ENCODE results near the gene CCDC106.

The CCDC106 gene

GRCh38 chr19:55661826-55662225 lies 13.8 kb downstream of the CCDC106 start:
- no peak overlapping the region for H3K4me3 ChIP-seq (ENCODE audit: low read length)
- TF ChIP-seq CTCF (IDR thresholded peaks at IDR 0.05; ENCODE audit: insufficient read depth, low read depth, low read length, missing control alignments), result no peak
- no peak for DNase-seq (ENCODE audit: low read depth)

GRCh38 chr19:55663846-55664536 lies 16.0 kb downstream of the CCDC106 start:
- no peak for DNase-seq (ENCODE audit: low read depth)
- no peak for TF ChIP-seq CTCF (IDR thresholded peaks at IDR 0.05; ENCODE audit: insufficient read depth, low read depth, low read length, missing control alignments)
- no peak overlapping the region for H3K4me3 ChIP-seq (ENCODE audit: low read length)

GRCh38 chr19:55666343-55667005 lies 18.5 kb downstream of the CCDC106 start:
- DNase-seq (ENCODE audit: low read depth), result no peak
- no peak overlapping the region for H3K4me3 ChIP-seq (ENCODE audit: low read length)
- no peak for TF ChIP-seq CTCF (IDR thresholded peaks at IDR 0.05; ENCODE audit: insufficient read depth, low read depth, low read length, missing control alignments)

GRCh38 chr19:55667006-55667381 lies 19.0 kb downstream of the CCDC106 start:
- no peak for TF ChIP-seq CTCF (IDR thresholded peaks at IDR 0.05; ENCODE audit: insufficient read depth, low read depth, low read length, missing control alignments)
- DNase-seq (ENCODE audit: low read depth), result no peak
- no peak overlapping the region for H3K4me3 ChIP-seq (ENCODE audit: low read length)

GRCh38 chr19:55667511-55667910 lies 19.5 kb downstream of the CCDC106 start:
- no peak for DNase-seq (ENCODE audit: low read depth)
- no peak overlapping the region for H3K4me3 ChIP-seq (ENCODE audit: low read length)
- no peak for TF ChIP-seq CTCF (IDR thresholded peaks at IDR 0.05; ENCODE audit: insufficient read depth, low read depth, low read length, missing control alignments)

GRCh38 chr19:55667958-55668357 lies 19.9 kb downstream of the CCDC106 start:
- no peak for TF ChIP-seq CTCF (IDR thresholded peaks at IDR 0.05; ENCODE audit: insufficient read depth, low read depth, low read length, missing control alignments)
- peak; percentile 67 for DNase-seq (ENCODE audit: low read depth)

More at GRCh38 chr19:55667958-55668357, 19.9 kb downstream of the CCDC106 start:
- no peak overlapping the region for H3K4me3 ChIP-seq (ENCODE audit: low read length)

Data from epithelial cell of esophagus (primary cell).